8988T (cell line): ENCODE measurements around the gene CAPN3.
"Not testable (repeated sequence)": the region's sequence is repeated elsewhere in the genome, so short reads cannot be mapped to it uniquely, and the experiment has no call there.

ENCODE experiments used
- DNase-seq: peaks from one replicate; pipeline ENCODE4 v3.0.0; 2011

The CAPN3 gene

GRCh38 chr15:42359249-42359648 lies at the start of gene CAPN3:
CAPN3 (plus strand) TSS chr15:42359501; CDS start chr15:42359806, 305 bp downstream.
- DNase-seq, result no peak

GRCh38 chr15:42313463-42313862 lies 45.8 kb upstream of the CAPN3 start:
- DNase-seq, result no peak

DNA sequence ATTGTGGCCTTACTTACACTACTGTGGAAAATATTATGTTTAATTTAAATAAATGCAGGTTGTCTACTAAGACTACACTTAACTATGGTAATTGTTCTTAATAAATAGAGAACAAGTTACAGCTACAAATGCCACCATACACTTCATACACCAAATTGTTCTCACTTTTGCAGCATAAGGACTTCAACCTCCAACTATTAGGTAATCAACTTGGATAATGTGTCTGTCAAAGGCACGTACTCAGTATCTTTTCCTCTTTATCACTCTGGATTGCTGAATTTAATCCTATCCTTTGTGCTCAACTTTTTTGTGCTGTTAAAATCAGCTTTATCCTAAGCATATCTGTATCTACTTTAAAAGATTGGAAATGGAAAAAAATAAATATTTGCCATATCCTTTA lies 44.5 kb upstream of the CAPN3 start:
- no peak for DNase-seq

- DNase-seq, result no peak
Observed at GRCh38 chr15:42315521-42315920, 43.8 kb upstream of the CAPN3 start.

GRCh38 chr15:42316282-42316805 lies 43.0 kb upstream of the CAPN3 start:
- DNase-seq, result not testable (repeated sequence)

GRCh38 chr15:42319206-42319605 lies 40.1 kb upstream of the CAPN3 start:
- DNase-seq, result no peak

GRCh38 chr15:42324308-42324707 lies 35.0 kb upstream of the CAPN3 start:
- no peak for DNase-seq

- DNase-seq, result no peak
Observed at GRCh38 chr15:42329161-42329560, 30.1 kb upstream of the CAPN3 start.

DNA sequence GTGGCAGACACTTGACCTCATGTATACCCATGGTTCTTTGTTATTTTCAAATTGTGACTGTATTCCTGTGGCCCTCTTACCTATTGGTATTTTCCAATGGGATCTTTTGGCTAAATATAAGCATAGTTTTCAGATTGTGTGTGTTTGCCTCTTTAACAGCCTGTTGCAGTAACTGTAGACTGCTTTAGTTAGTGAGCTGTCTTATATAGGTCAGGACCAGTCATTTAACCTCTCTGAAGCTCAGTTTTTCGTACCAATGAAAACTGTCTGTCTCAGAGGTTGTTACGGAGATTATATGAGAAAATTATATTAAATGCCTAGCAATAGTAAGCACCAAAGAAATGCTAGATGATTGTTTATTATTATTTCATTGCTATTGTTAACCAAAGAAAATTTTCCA lies 29.3 kb upstream of the CAPN3 start:
- DNase-seq, result no peak

GRCh38 chr15:42331235-42331634 lies 28.1 kb upstream of the CAPN3 start:
- DNase-seq, result no peak

GRCh38 chr15:42332331-42332730 lies 27.0 kb upstream of the CAPN3 start:
- DNase-seq, result no peak

- no peak for DNase-seq
Observed at GRCh38 chr15:42335074-42335473, 24.2 kb upstream of the CAPN3 start.

GRCh38 chr15:42336650-42337049 lies 22.7 kb upstream of the CAPN3 start:
- not testable (repeated sequence) for DNase-seq

DNA sequence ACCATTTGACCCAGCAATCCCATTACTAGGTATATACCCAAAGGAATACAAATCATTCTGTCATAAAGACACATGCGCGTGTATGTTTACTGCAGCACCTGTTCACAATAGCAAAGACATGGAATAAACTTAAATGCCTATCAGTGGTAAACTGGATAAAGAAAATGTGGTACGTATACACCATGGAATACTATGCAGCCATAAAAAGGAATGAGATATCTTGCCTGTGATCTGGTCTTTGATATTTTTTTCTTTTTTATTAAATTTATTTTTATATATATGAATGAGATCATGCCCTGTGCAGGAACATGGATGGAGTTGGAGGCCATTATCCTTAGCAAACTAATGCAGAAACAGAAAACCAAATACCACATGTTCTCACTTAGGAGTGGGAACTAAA lies 22.2 kb upstream of the CAPN3 start:
- DNase-seq, result not testable (repeated sequence)

DNA sequence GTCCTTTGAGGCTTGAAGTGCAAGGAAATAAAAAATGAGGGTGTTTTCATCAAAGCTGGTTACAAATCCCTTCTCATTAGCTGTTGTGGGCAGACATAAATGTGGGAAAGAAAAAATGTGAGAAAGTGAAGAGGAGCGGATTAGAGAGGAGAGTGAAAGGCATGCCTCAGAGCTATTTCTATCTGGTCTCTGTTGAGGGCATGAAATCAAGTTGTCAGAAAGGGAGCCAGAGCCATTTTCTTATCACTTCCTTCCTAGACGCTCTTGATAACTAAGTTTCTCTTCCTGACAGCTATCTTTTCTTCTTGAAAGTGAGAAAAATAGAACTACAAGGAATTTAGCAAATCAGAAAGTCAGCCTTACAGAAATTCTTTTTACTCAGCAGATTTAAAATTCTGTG lies 20.8 kb upstream of the CAPN3 start:
- no peak for DNase-seq

DNA sequence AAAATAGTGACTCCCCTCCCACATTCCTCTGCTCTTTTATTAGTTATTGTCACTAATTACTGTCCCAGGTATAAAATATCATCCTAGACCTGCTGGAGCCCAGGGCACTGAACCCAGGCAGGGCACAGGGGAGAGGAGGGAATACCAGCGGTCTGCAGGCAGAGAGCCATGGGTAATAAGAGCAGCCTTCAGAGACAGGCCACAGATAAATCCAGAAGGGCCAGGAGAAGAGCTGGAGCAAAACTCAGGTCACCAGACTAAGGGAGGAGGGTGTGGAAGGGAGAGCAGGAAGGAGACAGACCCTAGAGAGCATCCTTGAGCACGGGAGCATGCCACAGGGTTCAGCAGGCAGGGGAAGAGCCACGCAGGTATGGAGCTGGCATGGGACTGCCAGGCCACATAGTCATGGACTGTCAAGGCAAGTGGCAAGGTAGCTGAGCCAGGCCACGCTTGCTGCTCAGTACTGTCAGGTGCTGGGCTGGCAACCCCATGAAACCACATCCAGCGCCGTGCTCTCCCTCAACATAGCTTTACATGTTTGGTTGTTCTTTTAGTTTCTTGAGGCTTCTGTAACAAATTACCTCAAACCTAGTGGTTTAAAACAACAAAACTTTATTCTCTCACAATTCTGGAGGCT lies 15.6 kb upstream of the CAPN3 start:
- DNase-seq, result no peak

DNA sequence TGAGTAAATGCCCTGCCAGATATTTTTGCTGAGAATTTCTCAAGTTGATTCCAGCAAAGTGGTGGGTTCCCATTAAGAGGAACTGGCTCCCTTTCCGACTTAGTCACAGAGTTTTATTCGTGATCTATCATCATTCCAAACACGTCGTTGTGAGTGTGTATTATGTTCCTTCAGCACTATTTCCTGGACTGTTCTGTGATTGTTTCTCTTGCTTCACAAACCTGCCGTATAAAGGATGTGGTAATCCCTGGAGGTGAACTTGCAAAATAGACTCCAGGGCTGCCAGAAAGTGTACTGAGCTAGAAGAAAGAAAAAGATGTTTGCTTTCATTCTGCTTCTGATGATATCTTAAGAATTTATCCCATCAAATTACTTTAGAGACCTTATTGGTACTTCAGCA lies 14.5 kb upstream of the CAPN3 start:
- DNase-seq, result no peak

- no peak for DNase-seq
Observed at GRCh38 chr15:42345504-42345903, 13.8 kb upstream of the CAPN3 start.

GRCh38 chr15:42348083-42348482 lies 11.2 kb upstream of the CAPN3 start:
- DNase-seq, result no peak

GRCh38 chr15:42349186-42349585 lies 10.1 kb upstream of the CAPN3 start:
- no peak for DNase-seq

DNA sequence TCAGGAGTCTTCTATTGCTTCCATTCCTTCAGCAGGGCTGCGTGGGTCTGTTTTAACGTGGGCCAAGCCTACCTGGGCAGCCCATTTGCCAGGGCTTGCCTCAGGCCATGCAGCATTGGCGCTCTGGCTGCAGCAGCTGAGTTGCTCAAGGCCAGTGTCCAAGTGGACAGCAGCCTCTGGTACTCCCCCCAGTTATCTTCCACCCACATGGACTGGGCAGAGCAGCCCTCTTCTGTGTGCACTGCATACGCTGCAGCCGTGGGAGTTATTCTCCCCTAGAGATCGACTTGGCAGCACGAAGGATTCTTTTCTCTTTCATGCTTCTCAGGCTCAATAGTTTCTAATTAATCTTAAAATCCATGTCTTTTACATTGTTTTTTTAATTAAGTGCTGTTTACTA lies 6.9 kb upstream of the CAPN3 start:
- DNase-seq, result no peak

DNA sequence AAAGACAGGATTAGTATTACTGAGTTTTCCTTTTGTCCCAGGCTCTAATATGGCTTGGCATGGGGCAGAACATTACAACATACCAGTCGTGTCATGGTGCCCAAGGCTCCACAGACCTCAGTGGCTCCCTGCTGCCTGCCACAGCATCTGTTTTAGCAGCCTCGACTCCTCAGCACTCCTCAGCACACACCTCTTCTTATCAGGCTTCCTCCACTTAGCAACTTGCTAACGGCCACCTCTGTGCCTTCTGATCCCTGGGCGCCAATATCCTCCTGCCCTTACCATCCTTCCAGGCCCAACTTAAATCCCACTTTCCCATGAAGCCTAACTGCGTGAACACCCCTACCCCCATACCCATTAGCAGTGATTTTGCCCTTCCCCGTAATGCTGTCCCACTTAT lies 6.2 kb upstream of the CAPN3 start:
- no peak for DNase-seq

DNA sequence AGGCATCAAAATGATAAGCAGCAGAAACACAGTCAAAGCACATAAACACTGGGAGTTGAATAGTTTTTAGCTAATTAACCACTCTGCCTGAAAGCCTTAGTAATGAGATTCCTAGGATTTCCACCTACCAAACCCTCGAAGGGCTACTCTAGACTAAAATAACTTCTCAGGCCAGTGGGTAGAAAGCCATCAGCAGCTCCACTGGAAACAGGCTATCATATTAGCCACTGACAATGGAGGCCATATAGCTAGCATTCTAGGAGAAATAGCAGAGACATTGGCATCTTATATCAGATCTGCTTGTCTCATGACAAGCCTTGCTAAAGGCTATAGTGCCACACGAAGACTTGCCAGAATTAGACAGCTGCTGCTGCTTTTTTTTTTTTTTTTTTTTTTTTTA lies 4.5 kb upstream of the CAPN3 start:
- DNase-seq, result no peak

- no peak for DNase-seq
Observed at GRCh38 chr15:42355291-42355690, 4.0 kb upstream of the CAPN3 start.

- no peak for DNase-seq
Observed at GRCh38 chr15:42356851-42357250, 2.5 kb upstream of the CAPN3 start.
